GM12801 (cell line): ENCODE results near the gene SEMA5A.

Source experiments
- CTCF ChIP-seq: IDR thresholded peaks from one replicate; pipeline ENCODE4 v1.5.1; 2011; ENCODE audit warnings: control low read depth; ENCODE audit not compliant: insufficient read length; ENCODE audit errors: extremely low read depth

The SEMA5A gene

DNA sequence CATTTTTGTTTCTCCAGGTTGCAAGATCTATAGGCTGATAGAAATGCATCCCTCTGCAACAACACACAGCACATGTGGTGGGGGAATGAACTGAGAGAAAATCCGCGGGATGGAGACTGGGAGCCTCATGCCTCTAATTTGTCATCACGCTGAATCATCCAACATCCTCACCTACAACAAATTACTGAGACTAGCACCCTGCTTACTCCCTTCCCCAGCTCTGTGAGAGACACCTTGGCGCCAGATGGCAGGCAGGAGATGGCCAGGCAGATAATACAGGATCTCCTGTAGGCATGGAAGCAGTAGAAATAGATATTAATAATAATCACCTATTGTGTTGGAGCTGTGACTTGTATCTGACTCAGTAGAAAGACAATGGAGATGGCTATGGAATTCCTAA is 276.9 kb downstream of the SEMA5A start:
- no peak for TF ChIP-seq CTCF

- TF ChIP-seq CTCF = no peak
Observed at GRCh38 chr5:9268226-9268625, 277.6 kb downstream of the SEMA5A start.

DNA sequence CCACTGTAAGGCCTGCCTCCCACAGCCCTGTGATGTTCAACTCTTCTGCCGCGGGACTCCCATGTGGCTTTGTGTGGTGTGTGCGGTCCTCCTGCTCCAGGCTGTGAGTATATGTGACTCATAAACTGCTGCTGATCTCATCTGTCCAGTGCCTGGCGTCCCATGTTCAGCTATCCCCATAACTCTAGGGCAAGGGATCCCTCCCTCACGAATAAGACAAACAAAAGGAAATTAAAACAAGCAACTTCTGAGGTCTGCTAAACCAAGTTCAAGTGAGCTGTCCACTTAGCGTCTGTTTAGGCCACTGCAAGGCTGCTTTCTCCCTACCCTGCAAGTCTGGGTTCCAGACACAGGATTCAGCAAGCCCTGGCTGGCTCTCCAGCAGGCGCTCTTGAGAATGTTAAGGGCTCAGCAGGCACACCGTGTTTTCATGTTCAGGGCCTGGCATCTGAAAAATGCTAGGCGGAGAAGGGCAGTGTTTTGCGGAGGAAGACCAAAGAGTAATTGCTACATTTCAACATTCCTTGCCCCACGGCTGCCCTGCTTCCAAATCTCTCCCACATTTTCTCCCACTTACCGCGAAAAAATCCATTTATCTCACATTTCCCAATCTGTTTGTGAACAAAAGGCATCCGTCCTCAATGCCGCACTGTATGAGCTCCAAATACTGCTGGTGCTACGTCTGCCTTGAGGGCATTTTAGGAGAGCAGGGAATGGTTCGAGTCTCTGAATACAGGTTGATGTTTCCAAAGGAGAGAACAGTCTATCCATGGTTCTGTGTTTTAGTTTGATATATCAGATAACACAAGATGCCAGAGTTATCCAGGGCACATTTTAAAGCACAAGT is 280.2 kb downstream of the SEMA5A start:
- TF ChIP-seq CTCF = no peak

DNA sequence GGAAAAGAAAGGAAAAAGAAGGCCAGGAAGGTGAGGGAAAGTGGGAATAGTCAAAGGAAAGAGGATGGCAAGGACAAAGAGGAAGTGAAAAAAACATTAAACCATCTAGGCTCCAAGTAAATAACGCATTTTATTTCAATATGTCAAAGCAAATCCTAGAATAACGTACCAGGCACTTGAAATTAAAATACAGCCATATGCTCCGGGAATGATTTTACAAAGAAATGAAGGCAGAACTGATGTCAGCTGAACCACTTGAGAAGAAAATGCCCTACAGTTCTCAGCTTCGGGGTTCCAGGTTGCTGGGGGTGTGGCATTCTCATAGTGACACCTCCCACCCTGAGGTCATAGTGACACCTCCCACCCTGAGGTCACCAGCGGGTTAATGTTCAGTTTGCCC is 281.6 kb downstream of the SEMA5A start:
- no peak for TF ChIP-seq CTCF

- no peak for TF ChIP-seq CTCF
Observed at GRCh38 chr5:9263656-9264055, 282.2 kb downstream of the SEMA5A start.

- TF ChIP-seq CTCF = no peak
Observed at GRCh38 chr5:9251379-9251980, 294.4 kb downstream of the SEMA5A start.

DNA sequence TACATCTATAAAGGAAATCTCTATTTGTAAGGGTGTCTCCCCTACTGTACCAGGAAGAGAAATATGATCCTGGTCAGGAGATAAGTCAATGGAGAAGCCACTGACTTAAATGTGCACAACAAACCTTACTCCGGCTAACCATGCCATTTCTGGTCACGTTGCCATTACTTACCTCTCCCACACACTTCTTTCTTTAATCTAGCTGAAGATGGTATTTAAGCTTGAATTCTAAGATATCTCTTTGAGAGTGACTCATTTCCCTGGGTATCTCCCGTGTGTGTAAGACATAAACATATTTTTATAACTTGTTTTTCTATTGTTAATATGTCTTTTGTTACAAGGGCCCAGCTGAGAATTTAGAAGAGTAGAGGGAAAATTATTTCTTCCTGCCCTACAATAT is 296.6 kb downstream of the SEMA5A start:
- no peak for TF ChIP-seq CTCF
